GM23248 (cell line): ENCODE measurements around the gene ZSCAN10.
"Not testable (repeated sequence)": the region's sequence is repeated elsewhere in the genome, so short reads cannot be mapped to it uniquely, and the experiment has no call there.

ENCODE experiments used
- EZH2 ChIP-seq: fragments of 200-600 bp; sonication (generic); IDR thresholded peaks from 2 replicates; pipeline ENCODE4 v1.6.1; 2018; ENCODE audit warnings: antibody characterized with exemption, mild to moderate bottlenecking; ENCODE audit not compliant: insufficient read depth, poor library complexity, severe bottlenecking
- EZH2phosphoT487 ChIP-seq: fragments of 200-600 bp; sonication (generic); IDR thresholded peaks from 2 replicates; pipeline ENCODE4 v1.6.1; 2018; ENCODE audit warnings: antibody characterized with exemption, moderate library complexity, mild to moderate bottlenecking, low read depth; ENCODE audit not compliant: insufficient read depth

GRCh38 chr16:3139561-3139960 lies 40.5 kb upstream of the ZSCAN10 start:
- not testable (repeated sequence) for TF ChIP-seq EZH2, EZH2phosphoT487
